Neuron (in vitro differentiated cells): ENCODE data around the gene CXCL1.

Experiments
- H2AFZ ChIP-seq: one replicate; pipeline ENCODE4 v1.6.1; 2013; ENCODE audit warnings: low read depth, mild to moderate bottlenecking, inconsistent platforms, low read length, moderate library complexity
- H3K27me3 ChIP-seq: one replicate; pipeline ENCODE4 v1.6.1; 2013; ENCODE audit warnings: low read length; ENCODE audit not compliant: insufficient read depth
- H3K36me3 ChIP-seq: one replicate; pipeline ENCODE4 v1.6.1; 2013; ENCODE audit warnings: low read length; ENCODE audit not compliant: insufficient read depth
- H3K4me1 ChIP-seq: one replicate; pipeline ENCODE4 v1.6.1; 2013; ENCODE audit warnings: low read length; ENCODE audit not compliant: insufficient read depth
- H3K4me3 ChIP-seq: 2 replicates; pipeline ENCODE4 v1.5.1; 2013; ENCODE audit warnings: mild to moderate bottlenecking, low read length, moderate library complexity
- H3K9me3 ChIP-seq: one replicate; pipeline ENCODE4 v1.6.1; 2013; ENCODE audit warnings: low read length

Gene CXCL1

GRCh38 chr4:73842696-73843095 lies 26.5 kb upstream of the CXCL1 start:
- Histone ChIP-seq H3K4me3 (no peak overlapping the region), H3K9me3 (no peaks in the 10 kb centered on the region), H3K4me1 (no peaks in the 10 kb centered on the region), H3K27me3 (peaks cover 4% of the 10 kb centered on the region), H3K36me3 (no peaks in the 10 kb centered on the region), H2AFZ (no peak overlapping the region)

- Histone ChIP-seq H3K27me3 (no peaks in the 10 kb centered on the region), H3K4me3 (no peak overlapping the region), H3K36me3 (no peaks in the 10 kb centered on the region), H3K9me3 (no peaks in the 10 kb centered on the region), H2AFZ (no peak overlapping the region), H3K4me1 (no peaks in the 10 kb centered on the region)
These were observed 25.8 kb upstream of the CXCL1 start for GRCh38 chr4:73843369-73843768.

GRCh38 chr4:73844345-73844744 lies 24.8 kb upstream of the CXCL1 start:
- no peaks in the 10 kb centered on the region for H3K27me3 ChIP-seq
- H3K4me1 ChIP-seq = no peaks in the 10 kb centered on the region
- no peak overlapping the region for H3K4me3 ChIP-seq

DNA sequence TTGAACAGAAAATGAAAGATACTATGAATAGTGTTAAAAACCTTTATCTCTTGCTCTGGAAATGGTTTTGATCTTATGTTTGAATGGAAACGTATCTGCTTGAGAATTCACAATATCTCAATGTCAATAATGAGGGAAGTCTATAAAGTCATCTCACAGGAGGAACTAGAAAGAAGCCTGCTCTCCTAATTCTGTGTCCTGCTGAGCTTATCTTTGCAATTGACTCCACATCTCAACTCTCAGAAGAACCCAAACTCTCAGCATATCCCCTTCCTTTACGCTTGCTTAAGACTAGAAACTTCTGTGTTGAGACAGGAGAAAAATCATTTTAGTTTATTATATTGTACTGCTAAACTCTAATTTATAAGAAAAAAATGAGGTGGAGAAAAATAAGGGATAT lies 24.4 kb upstream of the CXCL1 start:
- Histone ChIP-seq H3K9me3 (no peaks in the 10 kb centered on the region), H3K36me3 (no peaks in the 10 kb centered on the region), H2AFZ (no peak overlapping the region), H3K27me3 (no peaks in the 10 kb centered on the region), H3K4me3 (no peak overlapping the region), H3K4me1 (no peaks in the 10 kb centered on the region)

More at GRCh38 chr4:73844345-73844744, 24.8 kb upstream of the CXCL1 start:
- no peaks in the 10 kb centered on the region for H3K36me3 ChIP-seq
- H2AFZ ChIP-seq = no peak overlapping the region
- no peaks in the 10 kb centered on the region for H3K9me3 ChIP-seq

GRCh38 chr4:73847526-73848182 lies 21.5 kb upstream of the CXCL1 start:
- H3K4me1 ChIP-seq = no peaks in the 10 kb centered on the region

DNA sequence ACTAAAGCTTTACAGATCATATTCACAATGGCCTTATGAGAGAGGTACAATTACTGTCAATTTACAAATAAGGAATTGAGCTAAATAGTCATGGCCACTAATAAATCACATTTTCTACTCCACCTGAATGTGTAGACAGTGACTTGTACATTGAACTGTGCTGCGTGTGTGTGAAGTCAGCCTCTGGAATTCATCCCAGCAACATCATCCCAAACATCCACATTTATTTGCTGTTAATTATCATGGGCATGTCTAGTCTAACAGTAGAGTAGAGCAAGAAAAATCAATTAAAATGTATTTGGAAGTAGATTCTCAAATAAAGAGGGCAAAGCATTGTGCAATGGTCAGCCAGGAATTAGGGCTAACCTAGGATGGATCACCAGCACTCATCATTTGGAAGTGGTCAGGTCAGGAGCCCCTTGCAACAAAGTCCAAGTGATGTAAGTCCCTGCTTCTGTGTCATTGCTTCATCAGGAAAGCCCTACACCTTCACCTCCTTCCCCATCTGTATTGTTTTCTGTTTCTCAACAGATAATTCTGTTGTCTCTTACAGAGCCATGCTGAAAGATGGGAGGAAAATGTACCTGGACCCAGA lies 20.9 kb upstream of the CXCL1 start:
- H3K36me3 ChIP-seq = no peaks in the 10 kb centered on the region
- no peak overlapping the region for H2AFZ ChIP-seq
- H3K9me3 ChIP-seq = no peaks in the 10 kb centered on the region
- no peaks in the 10 kb centered on the region for H3K4me1 ChIP-seq
- H3K4me3 ChIP-seq = no peak overlapping the region
- H3K27me3 ChIP-seq = no peaks in the 10 kb centered on the region

More at GRCh38 chr4:73847526-73848182, 21.5 kb upstream of the CXCL1 start:
- no peak overlapping the region for H3K4me3 ChIP-seq
- no peak overlapping the region for H2AFZ ChIP-seq
- no peaks in the 10 kb centered on the region for H3K9me3 ChIP-seq
- no peaks in the 10 kb centered on the region for H3K36me3 ChIP-seq
- no peaks in the 10 kb centered on the region for H3K27me3 ChIP-seq

GRCh38 chr4:73850261-73850970 lies 18.8 kb upstream of the CXCL1 start:
- Histone ChIP-seq H3K36me3 (no peaks in the 10 kb centered on the region), H2AFZ (no peak overlapping the region), H3K27me3 (no peaks in the 10 kb centered on the region), H3K4me1 (no peaks in the 10 kb centered on the region), H3K9me3 (no peaks in the 10 kb centered on the region), H3K4me3 (no peak overlapping the region)

- Histone ChIP-seq H3K4me3 (no peak overlapping the region), H3K9me3 (no peaks in the 10 kb centered on the region), H2AFZ (no peak overlapping the region), H3K36me3 (no peaks in the 10 kb centered on the region), H3K4me1 (no peaks in the 10 kb centered on the region), H3K27me3 (no peaks in the 10 kb centered on the region)
These were observed 17.9 kb upstream of the CXCL1 start for GRCh38 chr4:73851293-73851692.

DNA sequence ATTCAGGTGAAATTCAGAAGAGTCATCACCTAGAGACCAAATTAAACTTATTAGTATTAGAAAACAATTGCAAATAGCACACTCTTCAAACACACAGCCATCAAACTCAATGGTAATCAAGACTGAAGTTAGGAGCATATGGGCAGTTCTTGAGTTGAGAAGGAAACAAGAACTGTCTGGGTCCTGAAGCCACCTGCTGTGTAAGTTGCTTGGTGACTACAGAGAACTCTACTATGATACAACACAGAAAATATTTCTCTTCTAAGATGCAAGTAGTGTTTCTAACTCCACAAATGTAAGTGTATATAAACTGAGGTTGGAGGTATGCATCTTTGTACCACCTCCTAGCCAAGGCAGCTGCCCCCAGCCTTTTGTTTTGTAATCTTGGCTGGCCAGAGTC lies 16.4 kb upstream of the CXCL1 start:
- no peaks in the 10 kb centered on the region for H3K9me3 ChIP-seq
- H3K4me1 ChIP-seq = no peaks in the 10 kb centered on the region
- H2AFZ ChIP-seq = no peak overlapping the region
- H3K27me3 ChIP-seq = no peaks in the 10 kb centered on the region
- no peaks in the 10 kb centered on the region for H3K36me3 ChIP-seq
- H3K4me3 ChIP-seq = no peak overlapping the region

DNA sequence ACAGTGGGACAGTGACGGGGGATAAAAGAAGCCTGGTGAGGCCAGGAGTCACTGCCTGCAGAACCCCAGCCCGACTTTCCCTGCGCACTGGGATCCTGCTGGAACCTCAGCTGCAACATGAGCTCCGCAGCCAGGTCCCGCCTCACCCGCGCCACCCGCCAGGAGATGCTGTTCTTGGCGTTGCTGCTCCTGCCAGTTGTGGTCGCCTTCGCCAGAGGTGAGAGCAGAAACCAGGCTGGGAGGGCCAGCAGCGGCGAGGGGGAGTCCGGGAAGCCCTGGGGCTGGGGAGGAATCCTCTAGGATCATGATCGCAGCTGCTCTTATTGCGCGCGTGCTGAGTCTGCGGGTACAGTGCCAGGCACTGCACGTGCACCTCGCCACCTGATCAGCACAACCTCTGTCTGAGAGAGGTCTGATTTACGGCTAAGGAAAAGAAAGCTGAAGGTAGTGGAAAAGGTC lies 15.9 kb upstream of the CXCL1 start, which contains the start of gene PF4V1:
PF4V1 (plus strand) TSS at position 51 of the 459 bp plus-strand sequence; CDS start at position 118, 67 bp downstream.
- H3K4me3 ChIP-seq = no peak within 1 kb of the TSS
- H3K36me3 ChIP-seq = no peaks in the 10 kb centered on the region
- no peaks in the 10 kb centered on the region for H3K4me1 ChIP-seq

DNA sequence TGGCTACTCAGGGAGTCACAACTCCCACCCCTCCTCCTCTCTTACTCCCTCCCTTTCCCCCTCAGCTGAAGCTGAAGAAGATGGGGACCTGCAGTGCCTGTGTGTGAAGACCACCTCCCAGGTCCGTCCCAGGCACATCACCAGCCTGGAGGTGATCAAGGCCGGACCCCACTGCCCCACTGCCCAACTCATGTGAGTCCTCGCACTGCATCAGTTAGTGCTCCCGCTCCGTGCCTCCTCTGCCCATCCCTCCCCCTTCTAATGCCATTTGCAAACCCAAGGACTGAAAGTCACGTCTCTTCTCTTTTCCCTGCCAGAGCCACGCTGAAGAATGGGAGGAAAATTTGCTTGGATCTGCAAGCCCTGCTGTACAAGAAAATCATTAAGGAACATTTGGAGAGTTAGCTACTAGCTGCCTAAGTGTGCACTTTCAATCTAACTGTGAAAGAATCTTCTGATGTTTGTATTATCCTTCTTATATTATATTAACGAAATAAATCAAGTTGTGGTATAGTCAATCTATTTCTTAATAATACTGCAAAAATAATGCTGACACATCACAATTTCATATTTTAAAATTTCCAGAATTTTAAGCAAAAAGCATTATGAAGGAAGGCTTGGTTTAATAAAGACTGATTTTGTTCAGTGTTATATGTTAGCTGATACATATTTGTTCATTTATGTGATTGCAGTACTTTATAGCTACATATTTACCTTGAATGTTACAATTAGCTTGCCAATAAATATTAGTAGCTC lies 15.3 kb upstream of the CXCL1 start:
- no peak overlapping the region for H2AFZ ChIP-seq

More for the DNA sequence above, 15.9 kb upstream of the CXCL1 start, which contains the start of gene PF4V1:
- Histone ChIP-seq H3K27me3 (no peaks in the 10 kb centered on the region), H3K9me3 (no peaks in the 10 kb centered on the region), H2AFZ (no peak within 1 kb of the TSS)

DNA sequence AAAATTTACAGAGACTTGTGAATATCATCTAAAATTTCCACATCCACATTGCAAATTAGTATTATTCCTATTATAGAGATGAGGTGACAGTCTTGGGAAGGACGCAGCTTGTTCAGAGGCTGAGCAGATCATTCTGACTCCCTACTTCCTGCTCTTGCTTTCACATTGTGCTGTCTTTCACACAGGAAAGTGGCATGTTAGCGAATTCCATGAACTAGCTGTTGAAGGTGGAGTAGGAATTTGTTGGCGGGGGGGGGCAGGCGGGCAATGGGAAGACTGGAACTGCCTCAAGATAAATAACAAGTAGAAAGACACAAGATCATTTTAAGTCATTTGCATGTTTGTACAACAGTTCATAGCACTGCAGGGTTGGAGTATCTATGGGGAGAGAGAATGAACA lies 13.8 kb upstream of the CXCL1 start:
- no peaks in the 10 kb centered on the region for H3K36me3 ChIP-seq
- H3K4me3 ChIP-seq = no peak overlapping the region
- H2AFZ ChIP-seq = no peak overlapping the region
- no peaks in the 10 kb centered on the region for H3K4me1 ChIP-seq
- H3K9me3 ChIP-seq = no peaks in the 10 kb centered on the region
- no peaks in the 10 kb centered on the region for H3K27me3 ChIP-seq

More for the DNA sequence above, 15.3 kb upstream of the CXCL1 start:
- Histone ChIP-seq H3K9me3 (no peaks in the 10 kb centered on the region), H3K36me3 (no peaks in the 10 kb centered on the region), H3K4me1 (no peaks in the 10 kb centered on the region), H3K27me3 (no peaks in the 10 kb centered on the region), H3K4me3 (no peak overlapping the region)

GRCh38 chr4:73856518-73856917 lies 12.7 kb upstream of the CXCL1 start:
- H2AFZ ChIP-seq = no peak overlapping the region
- H3K9me3 ChIP-seq = no peaks in the 10 kb centered on the region
- no peak overlapping the region for H3K4me3 ChIP-seq
- no peaks in the 10 kb centered on the region for H3K27me3 ChIP-seq
- H3K4me1 ChIP-seq = no peaks in the 10 kb centered on the region
- H3K36me3 ChIP-seq = no peaks in the 10 kb centered on the region
